HG03520 (cell line): ENCODE results near the gene COL13A1.

Experiments used
- ATAC-seq: cut with Tn5 transposase; IDR thresholded peaks from one replicate; pipeline ENCODE4 v1.9.1; 2021; ENCODE audit warnings: mild to moderate bottlenecking, moderate library complexity; ENCODE audit not compliant: unreplicated experiment

The COL13A1 gene

DNA sequence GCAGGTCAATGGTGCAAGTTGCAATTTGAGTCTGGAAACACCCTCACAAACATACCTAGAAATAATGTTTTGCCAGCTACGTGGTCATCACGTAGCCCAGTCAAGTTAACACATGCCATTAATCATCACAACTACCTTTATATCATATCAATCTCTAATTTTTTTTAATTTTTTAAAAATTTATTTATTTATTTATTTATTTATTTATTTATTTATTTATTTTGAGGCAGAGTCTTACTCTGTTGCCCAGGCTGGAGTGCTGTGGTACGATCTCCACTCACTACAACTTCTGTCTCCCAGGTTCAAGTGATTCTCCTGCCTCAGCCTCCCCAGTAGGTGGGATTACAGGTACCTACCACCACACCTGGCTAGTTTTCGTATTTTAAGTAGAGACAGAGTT lies 198.6 kb downstream of the COL13A1 start:
- ATAC-seq, result no peak

DNA sequence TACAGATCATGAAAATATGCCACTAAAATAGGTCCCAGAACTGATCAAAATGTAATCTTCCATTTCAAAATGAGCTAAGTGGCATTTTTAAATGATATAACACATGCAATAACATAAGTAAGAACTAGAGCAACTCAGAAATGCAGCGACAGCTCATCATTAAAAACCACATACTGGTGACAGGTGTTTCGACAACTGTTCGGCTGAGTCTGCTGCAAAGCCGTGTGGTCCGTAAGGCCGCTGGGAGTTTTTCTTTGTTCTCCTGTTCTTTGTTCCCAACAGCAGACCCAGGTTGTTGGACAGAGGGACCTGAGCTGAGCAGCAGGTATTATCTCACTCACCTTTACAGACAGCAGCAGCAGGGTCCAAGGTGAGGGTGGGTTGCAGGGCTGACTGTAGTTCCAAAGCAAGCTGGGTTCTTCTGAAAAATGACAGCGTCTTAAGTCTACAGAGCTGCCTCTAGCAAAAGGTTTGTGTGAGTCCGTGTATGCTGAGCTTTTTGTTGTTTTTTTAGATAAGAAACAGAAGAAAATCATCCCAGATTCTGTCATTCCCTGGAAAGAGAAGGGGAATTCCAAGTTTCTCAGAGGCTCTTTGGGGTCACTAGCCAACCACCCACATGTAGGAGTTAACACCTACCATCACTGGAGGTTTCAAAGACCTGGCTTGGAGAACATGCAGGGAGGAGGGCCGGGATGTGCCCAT lies 205.6 kb downstream of the COL13A1 start:
- ATAC-seq, result no peak
